H54 (cell line): ENCODE measurements around the gene NFE2L1.
"Not testable (repeated sequence)": the region's sequence is repeated elsewhere in the genome, so short reads cannot be mapped to it uniquely, and the experiment has no call there.

Source experiments
- DNase-seq: peaks from one replicate; pipeline ENCODE4 v3.0.0; 2011; ENCODE audit warnings: low spot score, mixed read lengths; ENCODE audit not compliant: insufficient read length
- FAIRE-seq: peaks from 3 replicates; lab custom pipeline; 2011; peaks lifted over from hg19 to GRCh38; lab: Jason Lieb, UNC
- POLR2A ChIP-seq: IDR thresholded peaks from 2 replicates; pipeline ENCODE4 v1.6.1; 2011; ENCODE audit warnings: low read depth, mild to moderate bottlenecking, low read length

NFE2L1 gene

GRCh38 chr17:48058393-48059124 is 10.4 kb downstream of the NFE2L1 start:
- no peak for DNase-seq
- no peak for TF ChIP-seq POLR2A
- no peak for FAIRE-seq

- FAIRE-seq: no peak
Observed at GRCh38 chr17:48059125-48059668, 11.0 kb downstream of the NFE2L1 start.

GRCh38 chr17:48060249-48060648 is 12.1 kb downstream of the NFE2L1 start:
- no peak for FAIRE-seq

More at GRCh38 chr17:48059125-48059668, 11.0 kb downstream of the NFE2L1 start:
- no peak for TF ChIP-seq POLR2A
- no peak for DNase-seq

GRCh38 chr17:48062273-48062672 is 14.1 kb downstream of the NFE2L1 start:
- DNase-seq (no peak), FAIRE-seq (no peak)
- no peak for TF ChIP-seq POLR2A

More at GRCh38 chr17:48060249-48060648, 12.1 kb downstream of the NFE2L1 start:
- TF ChIP-seq POLR2A: no peak
- no peak for DNase-seq

DNA sequence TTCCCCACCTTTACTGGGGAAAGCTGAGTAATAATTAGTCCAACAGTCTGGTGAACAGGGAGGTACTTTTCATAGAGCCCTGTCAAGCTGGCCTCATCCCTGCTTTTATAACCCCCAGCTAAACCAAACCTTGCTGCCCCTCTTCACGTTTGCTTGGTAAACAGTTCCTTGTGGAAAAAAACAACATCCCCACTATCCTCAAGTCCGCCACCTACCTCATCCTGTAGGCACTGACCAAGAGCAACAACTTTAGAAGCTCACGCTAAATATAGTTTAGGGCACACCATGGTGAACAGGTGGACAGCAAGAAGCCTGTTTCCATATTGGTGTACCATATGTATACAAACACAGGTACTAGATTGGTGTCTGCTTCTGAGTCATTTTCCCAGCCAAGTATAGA is 16.5 kb downstream of the NFE2L1 start:
- no peak for FAIRE-seq
- no peak for TF ChIP-seq POLR2A
- DNase-seq: no peak

GRCh38 chr17:48066192-48066591 is 18.0 kb downstream of the NFE2L1 start:
- no peak for DNase-seq
- no peak for TF ChIP-seq POLR2A
- FAIRE-seq: no peak

DNA sequence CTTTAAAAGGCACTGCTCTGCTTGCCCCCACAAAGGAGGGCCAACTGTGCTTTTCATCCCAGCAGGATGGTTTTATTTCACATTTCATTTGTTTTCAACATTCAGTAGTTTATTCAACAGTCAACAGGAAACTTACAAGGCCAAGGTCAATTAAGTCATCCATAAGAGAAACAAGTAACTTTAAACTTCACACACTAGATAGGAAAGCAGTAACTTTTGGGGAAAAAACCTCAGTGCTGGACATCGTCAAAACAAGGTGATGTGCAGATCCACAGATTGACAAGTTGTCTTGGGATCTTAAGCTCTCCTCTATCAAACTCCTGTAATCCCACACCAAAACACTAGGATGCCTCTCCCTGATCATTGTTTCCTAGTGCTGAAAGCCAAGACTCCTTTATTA is 18.5 kb downstream of the NFE2L1 start:
- DNase-seq: no peak
- no peak for TF ChIP-seq POLR2A
- FAIRE-seq: no peak

GRCh38 chr17:48067245-48067644 is 19.1 kb downstream of the NFE2L1 start:
- FAIRE-seq: no peak
- no peak for TF ChIP-seq POLR2A
- no peak for DNase-seq

DNA sequence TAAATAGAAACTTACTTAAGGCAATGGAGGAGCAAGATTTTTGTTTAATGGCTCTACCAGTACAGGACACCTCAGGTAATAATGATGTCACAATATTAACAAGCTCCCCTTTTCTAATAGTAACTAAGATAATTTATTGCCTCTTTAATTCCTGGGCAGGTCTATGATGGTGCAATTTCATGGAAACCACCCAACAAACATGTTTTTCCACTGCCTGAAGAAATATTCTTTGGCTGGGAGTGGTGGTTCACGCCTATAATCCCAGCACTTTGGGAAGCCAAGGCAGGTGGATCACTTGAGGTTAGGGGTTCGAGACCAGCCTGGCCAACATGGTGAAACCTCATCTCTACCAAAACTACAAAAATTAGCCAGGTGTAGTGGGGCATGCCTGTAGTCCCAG is 19.6 kb downstream of the NFE2L1 start:
- not testable (repeated sequence) for DNase-seq, FAIRE-seq

- TF ChIP-seq POLR2A: no peak
- no peak for DNase-seq
- no peak for FAIRE-seq
Observed at GRCh38 chr17:48068491-48068961, 20.4 kb downstream of the NFE2L1 start.

- DNase-seq (no peak), FAIRE-seq (no peak)
- no peak for TF ChIP-seq POLR2A
Observed at GRCh38 chr17:48070195-48070594, 22.0 kb downstream of the NFE2L1 start.

DNA sequence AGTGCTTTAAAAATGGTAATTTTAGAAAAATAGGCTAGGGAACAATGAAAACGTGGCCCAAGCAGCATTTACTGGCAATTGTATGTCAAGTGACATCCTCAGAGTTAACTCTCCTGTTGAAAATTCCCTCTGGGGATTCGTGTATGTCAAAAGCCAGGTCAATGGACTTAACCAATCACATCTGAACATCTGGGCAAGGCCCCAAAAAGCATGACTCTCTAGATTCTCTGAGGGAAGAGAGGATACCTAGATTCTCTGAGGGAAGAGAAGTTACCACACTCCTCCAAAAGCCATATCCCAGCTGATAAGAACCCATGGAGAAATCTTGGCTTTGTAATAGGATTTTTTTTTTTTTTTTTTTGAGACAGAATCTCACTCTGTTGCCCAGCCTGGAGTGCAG is 23.5 kb downstream of the NFE2L1 start:
- TF ChIP-seq POLR2A: no peak
- FAIRE-seq (no peak), DNase-seq (no peak)

DNA sequence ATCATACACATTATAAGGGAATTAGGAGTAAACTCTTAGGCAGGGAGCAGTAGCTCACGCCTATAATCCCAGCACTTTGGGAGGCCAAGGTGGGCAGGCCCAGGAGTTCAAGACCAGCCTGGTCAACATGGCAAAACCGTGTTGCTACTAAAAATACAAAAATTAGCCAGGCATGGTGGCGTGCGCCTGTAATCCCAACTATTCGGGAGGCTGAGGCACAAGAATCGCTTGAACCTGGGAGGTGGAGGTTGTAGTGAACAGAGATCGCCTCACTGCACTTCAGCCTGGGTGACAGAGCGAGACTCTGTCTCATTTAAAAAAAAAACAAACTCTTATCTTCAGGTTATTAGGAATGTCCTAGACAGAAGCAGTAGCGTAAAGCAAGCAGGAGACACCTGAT is 24.7 kb downstream of the NFE2L1 start:
- DNase-seq, FAIRE-seq: not testable (repeated sequence)

DNA sequence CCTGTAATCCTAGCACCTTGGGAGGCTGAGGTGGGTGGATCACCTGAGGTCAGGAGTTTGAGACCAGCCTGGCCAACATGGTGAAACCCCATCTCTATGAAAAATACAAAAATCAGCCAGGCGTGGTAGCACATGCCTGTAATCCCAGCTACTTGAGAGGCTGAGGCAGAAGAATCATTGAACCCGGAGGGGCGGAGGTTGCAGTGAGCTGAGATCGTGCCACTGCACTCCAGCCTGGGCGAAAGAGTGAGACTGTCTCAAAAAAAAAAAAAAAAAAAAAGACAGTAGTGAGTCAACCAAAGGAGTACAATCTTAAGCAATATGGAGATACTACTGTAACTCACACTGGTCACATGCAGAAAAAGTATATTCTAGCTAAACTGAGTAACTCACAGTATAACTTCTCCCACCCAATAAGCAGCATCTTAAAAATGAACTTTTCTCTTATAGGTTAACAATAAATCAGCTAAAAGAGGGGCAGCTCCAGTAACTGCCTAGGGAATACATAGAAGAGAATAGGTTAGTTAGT is 25.5 kb downstream of the NFE2L1 start:
- not testable (repeated sequence) for FAIRE-seq, DNase-seq

DNA sequence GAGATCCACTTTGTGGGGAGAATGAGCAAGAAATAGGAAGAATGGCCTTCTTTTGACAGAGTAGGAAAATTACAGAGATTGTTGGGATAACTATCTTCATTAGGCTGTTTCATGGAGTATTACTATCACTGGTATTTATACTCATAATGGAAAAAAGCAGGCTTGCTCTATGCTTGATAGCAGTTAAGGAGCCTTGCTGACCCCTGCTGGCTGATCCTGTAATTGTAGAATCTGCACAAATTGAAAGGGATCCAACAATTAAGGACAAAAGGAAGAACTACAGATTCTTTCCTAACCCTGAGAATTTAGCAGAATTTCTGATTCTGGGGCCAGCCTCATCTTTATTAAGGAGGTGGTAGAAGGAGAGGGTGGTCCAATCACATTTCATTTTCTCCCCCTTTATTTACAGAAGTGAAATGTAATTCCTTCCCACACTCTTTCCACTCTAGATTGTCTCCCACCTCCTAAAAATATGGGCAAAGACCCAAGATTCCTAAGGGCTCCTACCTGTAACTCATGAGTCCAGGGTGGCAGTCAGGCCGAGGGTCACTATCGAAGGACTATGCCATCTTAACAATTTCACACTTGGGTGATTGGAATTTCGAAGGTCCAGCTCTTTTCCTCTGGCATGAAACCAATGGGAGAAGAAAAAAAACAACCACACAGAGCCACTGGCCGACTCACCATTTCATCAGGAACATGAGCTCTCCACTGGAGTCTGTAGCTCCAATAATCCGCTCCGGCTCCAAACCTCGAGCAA is 26.3 kb downstream of the NFE2L1 start:
- no peak for TF ChIP-seq POLR2A
- DNase-seq (no peak), FAIRE-seq (peak; percentile 48)

DNA sequence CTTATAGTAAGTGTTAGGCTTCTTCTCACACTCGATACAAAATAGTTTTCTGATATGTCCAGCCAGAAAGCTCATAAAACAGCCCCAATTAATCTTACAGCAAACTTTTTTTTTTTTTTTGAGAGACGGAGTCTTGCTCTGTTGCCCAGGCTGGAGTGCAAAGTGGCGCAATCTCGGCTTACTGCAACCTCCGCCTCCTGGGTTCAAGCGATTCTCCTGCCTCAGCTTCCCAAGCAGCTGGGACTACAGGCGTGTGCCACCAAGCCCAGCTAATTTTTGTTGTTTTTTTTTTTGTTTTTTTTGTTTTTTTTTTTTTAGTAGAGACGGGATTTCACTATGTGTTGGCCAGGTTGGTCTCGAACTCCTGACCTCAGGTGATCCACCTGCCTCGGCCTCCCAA is 29.0 kb downstream of the NFE2L1 start:
- not testable (repeated sequence) for DNase-seq, FAIRE-seq
